IPS-18c (cell line): Measurements from ENCODE around the gene IFNL2.
"Not testable (repeated sequence)": the region's sequence is repeated elsewhere in the genome, so short reads cannot be mapped to it uniquely, and the experiment has no call there.

Experiments
- H3K4me3 ChIP-seq: 2 replicates; pipeline ENCODE4 v1.7.0; 2013; ENCODE audit warnings: low read depth, mild to moderate bottlenecking, low read length, moderate library complexity; ENCODE audit not compliant: insufficient read depth
- H3K9me3 ChIP-seq: one replicate; pipeline ENCODE4 v1.6.1; 2013; ENCODE audit warnings: mild to moderate bottlenecking, low read length, moderate library complexity; ENCODE audit not compliant: control insufficient read depth, insufficient read depth

IFNL2 gene

DNA sequence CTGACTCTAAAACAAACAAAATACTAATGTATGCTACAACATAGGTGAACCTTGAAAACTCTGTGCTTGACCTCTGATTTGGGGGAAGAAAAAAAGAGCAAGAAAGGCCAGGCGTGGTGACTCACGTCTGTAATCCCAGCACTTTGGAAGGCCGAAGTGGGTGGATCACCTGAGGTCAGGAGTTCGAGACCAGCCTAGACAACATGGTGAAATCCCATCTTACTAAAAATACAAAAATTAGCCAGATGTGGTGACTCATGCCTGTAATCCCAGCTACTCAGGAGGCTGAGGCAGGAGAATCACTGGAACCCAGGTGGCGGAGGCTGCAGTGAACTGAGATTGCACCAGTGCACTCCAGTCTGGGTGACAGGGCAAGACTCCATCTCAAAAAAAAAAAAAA is 5.7 kb downstream of the IFNL2 start:
- H3K9me3 ChIP-seq, result not testable (repeated sequence)

DNA sequence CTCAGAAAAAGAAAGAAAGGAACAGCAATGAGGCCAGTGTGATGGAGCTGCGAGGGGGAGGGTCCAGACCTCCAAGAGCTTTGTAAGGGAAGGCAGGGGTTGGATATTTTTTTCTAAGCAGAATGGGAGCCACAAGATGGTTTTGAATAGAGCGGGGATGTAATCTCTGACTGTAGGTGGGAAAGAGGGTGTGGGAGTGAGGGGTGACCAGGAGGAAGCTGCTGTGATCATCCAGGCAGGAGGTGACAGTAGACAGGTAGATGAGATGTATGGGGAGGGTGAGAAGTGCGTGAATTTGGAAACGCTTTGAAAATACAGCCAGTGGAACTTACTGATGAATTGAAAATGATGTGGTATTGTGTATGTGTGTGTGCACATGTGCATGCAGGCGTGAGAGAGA is 7.4 kb downstream of the IFNL2 start:
- no peak overlapping the region for H3K4me3 ChIP-seq
- H3K9me3 ChIP-seq, result no peaks in the 10 kb centered on the region

More for the DNA sequence above, 5.7 kb downstream of the IFNL2 start:
- not testable (repeated sequence) for H3K4me3 ChIP-seq

DNA sequence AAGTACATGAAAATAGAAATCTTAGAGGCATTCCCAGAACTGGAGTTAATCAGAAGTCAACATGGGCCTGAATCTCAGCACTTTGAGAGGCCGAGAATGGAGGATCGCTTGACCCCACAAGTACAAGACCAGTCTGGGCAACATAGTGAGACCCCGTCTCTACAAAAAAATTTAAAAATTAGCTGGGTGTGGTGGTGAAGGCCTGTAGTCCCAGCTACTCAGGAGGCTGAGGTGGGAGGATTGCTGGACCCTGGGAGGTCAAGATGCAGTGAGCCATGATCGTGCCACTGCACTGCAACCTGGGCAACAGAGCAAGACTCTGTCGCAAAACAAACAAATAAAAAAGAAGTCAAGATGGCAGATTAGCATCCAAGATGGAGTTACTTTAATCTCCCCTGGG is 8.5 kb downstream of the IFNL2 start:
- no peaks in the 10 kb centered on the region for H3K9me3 ChIP-seq
- no peak overlapping the region for H3K4me3 ChIP-seq

DNA sequence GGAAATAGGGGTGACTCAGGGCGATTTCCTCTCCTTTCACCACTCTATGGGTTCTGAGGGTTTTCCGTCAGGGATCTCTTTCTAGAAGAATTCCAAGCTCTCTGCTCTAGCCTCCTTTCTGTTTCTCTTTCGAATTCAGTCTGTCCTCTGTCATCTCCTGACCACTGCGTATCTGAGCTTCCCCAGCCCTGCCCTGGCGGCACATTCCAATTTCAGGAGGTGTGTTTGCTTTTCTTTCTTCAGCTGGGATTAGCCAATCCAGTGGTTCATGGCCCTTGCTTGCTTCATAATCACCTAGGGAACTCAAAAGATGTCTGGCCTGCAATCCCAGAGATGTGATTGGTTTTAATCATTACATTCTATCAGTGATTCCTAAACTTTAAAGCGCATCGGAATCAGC is 9.4 kb downstream of the IFNL2 start:
- no peaks in the 10 kb centered on the region for H3K9me3 ChIP-seq
- H3K4me3 ChIP-seq, result no peak overlapping the region

DNA sequence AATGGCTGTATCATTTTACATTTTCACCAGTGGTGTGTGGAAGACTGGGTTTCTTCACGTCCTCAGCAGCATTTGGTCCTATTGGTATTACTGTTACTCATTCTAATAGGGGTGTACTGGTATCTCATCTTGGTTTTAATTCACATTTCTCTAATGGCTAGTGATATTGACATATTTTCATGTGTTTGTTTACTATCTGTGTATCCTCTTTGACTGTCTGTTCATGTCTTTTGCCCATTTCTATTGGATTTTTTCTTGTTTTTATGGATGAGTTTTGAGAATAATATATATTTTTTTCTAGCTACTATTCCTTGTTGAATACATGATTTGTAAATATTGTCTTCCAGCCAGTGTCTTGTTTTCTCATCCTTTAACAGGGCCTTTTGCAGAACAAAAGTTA is 13.8 kb downstream of the IFNL2 start:
- Histone ChIP-seq H3K9me3 (no peaks in the 10 kb centered on the region), H3K4me3 (no peak overlapping the region)

DNA sequence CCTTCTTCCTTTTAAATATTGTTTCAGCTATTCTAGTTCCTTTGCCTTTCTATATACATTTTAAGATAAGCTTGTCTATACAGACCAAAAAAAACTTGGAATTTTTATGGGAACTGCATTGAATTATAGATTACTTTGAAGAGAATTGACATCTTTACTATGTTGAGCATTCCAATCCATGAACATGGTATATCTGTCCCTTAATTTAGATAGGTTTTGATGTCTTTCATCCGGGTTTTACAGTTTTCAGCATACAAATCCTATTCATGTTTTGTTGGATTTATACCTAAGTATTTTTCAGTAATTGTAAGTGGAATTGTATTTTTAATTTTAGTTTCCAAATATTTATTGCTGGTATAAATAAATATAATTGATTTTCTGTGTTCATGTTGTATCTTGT is 15.8 kb downstream of the IFNL2 start:
- Histone ChIP-seq H3K4me3 (no peak overlapping the region), H3K9me3 (no peaks in the 10 kb centered on the region)

DNA sequence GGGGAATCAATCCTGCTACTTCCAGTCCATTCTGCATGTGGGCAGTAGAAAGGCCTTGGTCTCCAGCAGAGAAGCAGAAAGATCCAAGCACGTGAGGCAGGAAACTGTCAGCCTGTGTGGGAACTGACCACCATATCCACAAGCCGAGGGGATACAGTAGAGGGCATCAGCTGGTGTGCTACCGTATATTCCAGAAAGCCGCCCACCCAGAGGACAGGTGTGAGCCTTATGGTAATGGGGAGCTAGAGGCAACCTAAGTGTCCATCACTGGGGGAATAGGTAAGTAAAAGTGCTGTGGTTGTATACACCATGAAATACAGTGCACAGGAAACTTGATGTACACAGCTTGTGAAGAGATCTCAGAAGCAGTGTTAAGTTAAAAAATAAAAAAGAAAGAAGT is 25.2 kb downstream of the IFNL2 start:
- H3K4me3 ChIP-seq, result no peak overlapping the region
- H3K9me3 ChIP-seq, result no peaks in the 10 kb centered on the region

DNA sequence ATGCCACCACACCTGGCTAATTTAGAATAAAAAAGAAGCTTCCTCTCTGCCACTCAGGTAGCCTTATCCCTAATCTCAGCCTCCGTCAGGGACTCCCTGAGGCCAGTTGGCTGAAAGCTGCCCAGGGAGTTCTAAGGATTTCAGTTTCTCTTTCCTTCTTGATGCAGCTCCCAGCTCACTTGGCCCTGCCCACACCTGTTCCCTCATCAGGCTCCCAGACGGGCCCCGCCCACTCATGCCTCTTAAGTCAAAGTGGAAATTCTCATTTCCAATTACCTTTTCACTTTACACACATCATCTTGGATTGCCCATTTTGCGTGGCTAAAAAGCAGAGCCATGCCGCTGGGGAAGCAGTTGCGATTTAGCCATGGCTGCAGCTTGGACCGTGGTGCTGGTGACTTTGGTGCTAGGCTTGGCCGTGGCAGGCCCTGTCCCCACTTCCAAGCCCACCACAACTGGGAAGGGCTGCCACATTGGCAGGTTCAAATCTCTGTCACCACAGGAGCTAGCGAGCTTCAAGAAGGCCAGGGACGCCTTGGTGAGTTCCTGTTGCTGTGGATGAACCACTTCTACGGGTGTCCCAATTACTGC is 28.0 kb downstream of the IFNL2 start, which contains the start of gene IFNL1:
Gene IFNL1 (plus strand): TSS at position 353 of the 591 bp plus-strand sequence. CDS start 15 bp downstream, at position 368.
- H3K4me3 ChIP-seq, result no peak within 1 kb of the TSS
- H3K9me3 ChIP-seq, result no peaks in the 10 kb centered on the region

DNA sequence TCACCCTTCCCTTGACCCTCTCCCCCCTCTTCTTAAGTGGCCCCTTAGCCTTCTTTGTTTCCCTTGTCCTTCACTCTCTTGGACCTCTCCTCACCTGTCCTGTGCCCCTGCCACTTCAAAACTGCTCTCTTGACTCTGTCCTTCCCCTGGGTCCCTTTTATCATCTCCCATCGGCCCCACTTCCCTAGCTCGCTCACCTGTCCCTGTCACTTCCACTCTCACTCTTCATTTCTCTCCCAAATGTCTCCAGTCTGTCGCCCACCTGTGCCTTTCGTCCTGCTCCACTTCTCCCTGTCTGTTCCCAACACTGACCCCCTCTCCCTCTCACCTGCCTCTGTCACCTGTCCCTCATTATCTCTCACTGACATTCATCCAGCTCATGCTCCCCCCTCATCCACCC is 28.7 kb downstream of the IFNL2 start:
- H3K4me3 ChIP-seq, result no peak overlapping the region

DNA sequence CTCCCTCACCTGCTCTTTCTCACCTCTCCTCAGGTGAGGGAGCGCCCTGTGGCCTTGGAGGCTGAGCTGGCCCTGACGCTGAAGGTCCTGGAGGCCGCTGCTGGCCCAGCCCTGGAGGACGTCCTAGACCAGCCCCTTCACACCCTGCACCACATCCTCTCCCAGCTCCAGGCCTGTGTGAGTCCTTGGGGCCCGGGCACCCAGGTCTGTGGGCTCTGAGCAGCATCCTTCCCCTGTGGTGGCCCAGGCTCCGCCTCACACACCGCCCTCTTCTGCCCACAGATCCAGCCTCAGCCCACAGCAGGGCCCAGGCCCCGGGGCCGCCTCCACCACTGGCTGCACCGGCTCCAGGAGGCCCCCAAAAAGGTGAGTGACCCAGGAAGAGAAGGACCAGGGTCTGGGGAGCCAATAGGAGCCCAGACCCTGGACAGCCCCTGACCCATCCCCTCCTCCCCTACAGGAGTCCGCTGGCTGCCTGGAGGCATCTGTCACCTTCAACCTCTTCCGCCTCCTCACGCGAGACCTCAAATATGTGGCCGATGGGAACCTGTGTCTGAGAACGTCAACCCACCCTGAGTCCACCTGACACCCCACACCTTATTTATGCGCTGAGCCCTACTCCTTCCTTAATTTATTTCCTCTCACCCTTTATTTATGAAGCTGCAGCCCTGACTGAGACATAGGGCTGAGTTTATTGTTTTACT is 29.9 kb downstream of the IFNL2 start:
- Histone ChIP-seq H3K4me3 (no peak overlapping the region), H3K9me3 (no peaks in the 10 kb centered on the region)

More for the DNA sequence above, 28.7 kb downstream of the IFNL2 start:
- H3K9me3 ChIP-seq, result no peaks in the 10 kb centered on the region

DNA sequence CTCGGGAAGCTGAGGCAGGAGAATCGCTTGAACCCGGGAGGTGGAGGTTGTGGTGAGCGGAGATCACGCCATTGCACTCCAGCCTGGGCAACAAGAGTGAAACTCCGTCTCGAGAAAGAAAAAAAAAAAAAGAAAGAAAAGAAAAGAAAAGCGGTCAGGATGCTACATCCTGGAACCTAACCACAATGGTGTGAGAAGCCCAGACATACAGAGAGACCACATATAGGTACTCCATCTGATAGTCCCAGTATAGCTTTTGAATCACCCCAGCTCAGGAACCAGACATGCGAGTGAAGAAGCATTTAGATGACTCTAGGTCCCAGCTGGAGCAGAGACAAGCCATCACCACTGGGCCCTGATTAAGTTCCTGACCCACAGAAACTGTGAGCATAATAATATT is 31.2 kb downstream of the IFNL2 start:
- Histone ChIP-seq H3K9me3 (no peaks in the 10 kb centered on the region), H3K4me3 (no peak overlapping the region)

DNA sequence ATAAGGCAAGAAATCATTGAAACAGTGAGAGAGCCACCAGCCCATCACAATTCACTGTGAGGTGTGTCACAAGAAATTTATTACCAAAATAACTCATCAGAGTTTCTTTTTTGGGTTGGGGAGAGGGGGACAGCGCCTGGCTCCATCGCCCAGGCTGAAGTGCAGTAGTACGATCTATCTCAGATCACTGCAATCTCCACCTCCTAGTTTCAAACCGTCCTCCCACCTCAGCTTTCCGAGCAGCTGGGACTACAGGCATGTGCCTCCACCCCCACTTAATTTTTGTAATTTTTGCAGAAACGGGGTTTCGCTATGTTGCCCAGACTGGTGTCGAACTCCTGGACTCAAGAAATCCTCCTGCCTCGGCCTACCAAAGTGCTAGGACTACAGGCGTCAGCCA is 31.6 kb downstream of the IFNL2 start:
- Histone ChIP-seq H3K4me3 (no peak overlapping the region), H3K9me3 (no peaks in the 10 kb centered on the region)

DNA sequence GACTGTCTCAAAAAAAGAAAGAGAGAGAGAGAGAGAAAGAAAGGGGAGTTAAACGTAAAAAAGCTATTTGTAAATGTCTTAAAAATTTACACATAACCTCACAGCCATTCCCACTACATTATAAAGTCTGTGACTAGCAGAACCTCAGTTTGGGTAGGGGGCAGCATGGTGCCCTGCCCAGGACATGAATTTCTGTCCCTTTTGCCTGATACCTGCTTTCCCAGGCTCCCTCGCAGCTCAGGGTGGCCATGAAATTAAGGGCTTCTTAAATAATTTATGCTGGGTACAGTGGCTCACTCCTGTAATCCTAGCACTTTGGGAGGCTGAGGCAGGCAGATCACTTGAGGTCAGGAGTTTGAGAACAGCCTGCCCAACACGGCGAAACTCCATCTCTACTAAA is 32.8 kb downstream of the IFNL2 start:
- H3K4me3 ChIP-seq, result no peak overlapping the region

DNA sequence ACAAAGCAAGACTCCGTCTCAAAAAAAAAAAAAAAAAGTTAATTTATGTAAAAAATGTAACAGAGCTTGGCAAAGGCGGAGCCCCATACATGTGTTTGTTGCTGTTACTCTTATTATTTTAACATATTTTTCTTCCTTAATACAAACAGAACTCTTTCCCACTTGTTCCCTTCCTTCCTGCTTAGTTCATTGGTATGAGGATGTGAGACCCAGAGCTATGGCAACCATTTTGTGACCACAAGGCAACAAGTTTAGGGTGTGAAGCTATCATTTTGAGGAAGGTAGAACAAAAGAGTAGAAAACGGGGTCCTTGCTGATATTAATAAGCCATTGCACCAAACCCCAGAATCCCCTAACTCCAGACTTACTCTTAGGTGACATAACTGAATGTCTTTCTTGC is 33.4 kb downstream of the IFNL2 start:
- no peak overlapping the region for H3K4me3 ChIP-seq

More for the DNA sequence above, 32.8 kb downstream of the IFNL2 start:
- H3K9me3 ChIP-seq, result no peaks in the 10 kb centered on the region

DNA sequence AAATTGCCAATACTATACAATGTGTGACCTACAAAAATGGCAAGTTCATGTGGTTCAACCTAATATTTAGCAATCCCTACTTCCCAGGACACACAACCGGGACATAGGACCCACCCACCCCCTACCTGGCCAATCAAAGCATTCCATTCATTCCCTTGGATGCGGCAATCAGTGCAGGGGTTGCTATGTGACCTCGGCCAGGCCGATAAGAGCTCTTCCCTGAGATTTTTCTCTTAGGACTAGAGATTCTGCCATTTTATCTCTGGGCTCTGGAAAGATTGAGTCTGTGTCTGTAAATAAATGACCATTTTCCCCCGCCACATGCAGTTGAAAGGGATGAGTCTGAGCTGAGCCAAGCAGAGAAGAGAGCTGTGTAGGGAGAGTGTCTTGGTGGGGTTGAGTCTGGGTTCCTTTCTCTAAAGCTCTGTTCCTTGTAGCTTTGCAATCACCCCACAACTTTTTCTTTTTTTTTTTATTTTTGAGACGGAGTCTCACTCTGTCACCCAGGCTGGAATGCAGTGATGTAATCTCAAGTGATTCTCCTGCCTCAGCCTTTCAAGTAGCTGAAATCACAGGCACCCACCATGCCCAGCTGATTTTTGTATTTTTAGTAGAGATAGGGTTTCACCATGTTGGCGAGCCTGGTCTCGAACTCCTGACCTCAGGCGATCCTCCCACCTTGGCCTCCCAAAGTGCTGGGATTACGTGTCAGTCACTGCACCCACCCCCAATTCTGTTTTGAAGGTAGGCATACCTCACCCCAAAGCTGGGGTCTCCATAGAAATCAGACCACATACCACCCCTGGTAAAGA is 35.4 kb downstream of the IFNL2 start:
- no peaks in the 10 kb centered on the region for H3K9me3 ChIP-seq
- no peak overlapping the region for H3K4me3 ChIP-seq

More for the DNA sequence above, 33.4 kb downstream of the IFNL2 start:
- no peaks in the 10 kb centered on the region for H3K9me3 ChIP-seq

DNA sequence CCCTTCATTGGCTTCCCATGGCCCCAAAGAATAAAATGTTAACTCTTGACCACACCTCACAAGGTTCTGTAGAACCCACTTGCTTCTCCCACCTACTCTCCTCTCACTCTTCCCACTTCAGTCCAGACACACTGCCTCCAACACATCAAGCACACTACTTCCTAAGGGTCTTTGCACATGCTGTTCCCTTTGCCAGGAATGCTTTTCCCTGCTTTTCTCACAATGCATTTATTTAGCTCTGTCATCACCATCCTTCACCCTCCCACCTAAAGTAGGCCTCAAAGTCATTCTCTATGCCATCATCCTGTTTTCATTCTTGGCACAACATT is 36.0 kb downstream of the IFNL2 start:
- no peaks in the 10 kb centered on the region for H3K9me3 ChIP-seq
- no peak overlapping the region for H3K4me3 ChIP-seq

DNA sequence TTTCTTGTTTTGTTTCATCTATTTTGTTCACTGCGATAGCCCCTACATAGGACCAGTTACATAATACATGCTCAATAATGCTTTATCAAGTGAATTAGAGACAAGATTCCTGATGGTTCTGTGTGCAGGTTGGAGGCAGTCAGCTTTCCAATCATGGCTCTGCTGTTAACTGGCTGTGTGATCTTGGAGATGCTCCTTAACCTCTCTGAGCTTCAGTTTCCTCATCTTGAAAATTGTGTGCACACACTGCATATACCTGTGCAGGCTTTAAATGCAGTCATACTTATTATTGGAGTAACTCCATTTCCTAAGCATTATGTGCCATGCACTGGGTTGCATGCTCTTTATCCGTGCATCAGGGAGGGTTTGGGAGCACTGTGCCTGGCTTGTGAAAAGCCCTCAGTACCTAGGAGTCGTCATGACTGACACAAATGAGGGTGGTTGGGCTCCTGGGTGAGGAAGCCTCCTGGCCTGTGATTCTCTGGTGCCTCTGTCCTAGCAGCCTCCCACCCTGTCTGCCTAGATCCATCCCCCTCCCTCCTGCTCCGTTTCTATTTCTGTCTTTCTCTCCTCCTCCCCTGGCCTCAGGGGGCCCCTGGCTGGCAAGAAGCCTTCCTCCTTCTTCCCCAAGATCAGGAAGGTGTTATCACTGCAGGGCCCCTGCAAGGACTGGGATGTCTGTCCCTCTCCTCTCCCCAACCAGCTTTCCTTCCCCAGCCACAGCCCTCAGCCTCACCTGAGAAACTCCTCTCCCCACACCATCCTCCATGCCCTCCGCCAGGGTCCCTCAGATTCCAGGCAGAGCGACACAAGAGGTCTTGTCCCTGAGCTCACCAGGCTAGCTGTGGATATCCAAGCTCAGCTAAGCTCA is 36.7 kb downstream of the IFNL2 start:
- Histone ChIP-seq H3K9me3 (no peaks in the 10 kb centered on the region), H3K4me3 (no peak overlapping the region)
